Measurements from ENCODE around the gene ATP10B.

The ATP10B gene

DNA sequence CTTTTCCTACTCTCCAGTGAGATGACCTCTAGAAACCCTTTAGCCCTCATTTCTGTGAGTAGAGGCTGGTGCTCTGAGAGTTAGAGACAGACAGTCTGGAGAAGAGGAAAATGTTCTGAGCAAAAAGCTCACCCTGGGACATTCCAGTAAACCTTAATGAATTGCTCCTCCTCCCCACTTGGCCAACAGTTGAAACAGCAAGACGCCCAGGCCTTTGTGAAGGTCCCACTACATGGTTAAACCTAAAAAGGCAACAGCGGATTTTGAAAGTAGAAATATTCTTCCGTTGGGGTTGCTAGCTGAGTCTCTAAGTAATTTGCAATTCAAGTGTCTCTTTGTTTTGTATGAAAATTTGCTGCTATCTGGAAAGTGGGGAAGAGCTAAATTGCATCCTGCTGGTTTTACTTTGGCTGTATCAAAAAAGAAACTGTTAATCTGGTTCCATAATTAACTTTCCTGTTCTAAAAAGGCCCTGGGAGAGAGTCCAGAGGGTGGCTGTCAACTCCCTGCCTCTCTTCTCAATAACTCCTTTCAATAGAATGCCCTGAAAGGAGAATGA lies 63.8 kb downstream of the ATP10B start:
- DNase-seq (ENCODE audit: low read depth, low spot score) = no peak
- H3K4me3 ChIP-seq (ENCODE audit: low read depth, low read length) = no peak overlapping the region
- TF ChIP-seq, protein P1, sequence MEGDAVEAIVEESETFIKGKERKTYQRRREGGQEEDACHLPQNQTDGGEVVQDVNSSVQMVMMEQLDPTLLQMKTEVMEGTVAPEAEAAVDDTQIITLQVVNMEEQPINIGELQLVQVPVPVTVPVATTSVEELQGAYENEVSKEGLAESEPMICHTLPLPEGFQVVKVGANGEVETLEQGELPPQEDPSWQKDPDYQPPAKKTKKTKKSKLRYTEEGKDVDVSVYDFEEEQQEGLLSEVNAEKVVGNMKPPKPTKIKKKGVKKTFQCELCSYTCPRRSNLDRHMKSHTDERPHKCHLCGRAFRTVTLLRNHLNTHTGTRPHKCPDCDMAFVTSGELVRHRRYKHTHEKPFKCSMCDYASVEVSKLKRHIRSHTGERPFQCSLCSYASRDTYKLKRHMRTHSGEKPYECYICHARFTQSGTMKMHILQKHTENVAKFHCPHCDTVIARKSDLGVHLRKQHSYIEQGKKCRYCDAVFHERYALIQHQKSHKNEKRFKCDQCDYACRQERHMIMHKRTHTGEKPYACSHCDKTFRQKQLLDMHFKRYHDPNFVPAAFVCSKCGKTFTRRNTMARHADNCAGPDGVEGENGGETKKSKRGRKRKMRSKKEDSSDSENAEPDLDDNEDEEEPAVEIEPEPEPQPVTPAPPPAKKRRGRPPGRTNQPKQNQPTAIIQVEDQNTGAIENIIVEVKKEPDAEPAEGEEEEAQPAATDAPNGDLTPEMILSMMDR (IDR thresholded peaks at IDR 0.05; ENCODE audit: low read depth, low read length) = no peak
- in situ Hi-C loops (cut with HindIII; ENCODE audit: low sequenced_read_pairs) = no loop called here

DNA sequence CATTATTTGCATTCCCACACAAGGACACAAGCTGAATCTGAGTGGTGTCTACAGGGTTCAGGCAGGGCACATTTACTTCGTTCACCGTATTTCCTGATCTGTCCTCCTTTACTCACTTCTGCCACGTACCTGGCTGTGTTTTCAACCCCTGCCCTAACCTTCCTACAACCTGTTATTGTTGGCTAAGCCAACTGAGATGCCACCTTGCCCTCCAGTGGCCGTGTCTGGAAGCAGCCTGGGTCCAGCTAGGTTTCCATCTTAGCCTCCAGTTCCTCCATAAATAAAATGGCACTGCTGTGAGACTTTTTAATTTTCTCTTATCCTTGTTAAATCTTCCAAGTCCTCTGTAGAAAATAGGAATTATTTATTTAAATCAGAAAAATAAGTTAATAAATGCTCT lies 64.8 kb downstream of the ATP10B start:
- TF ChIP-seq, protein P1 (IDR thresholded peaks at IDR 0.05; ENCODE audit: low read depth, low read length) = no peak
- H3K4me3 ChIP-seq (ENCODE audit: low read depth, low read length) = no peak overlapping the region
- no peak for DNase-seq (ENCODE audit: low read depth, low spot score)
- in situ Hi-C loops (cut with HindIII; ENCODE audit: low sequenced_read_pairs) = no loop called here

DNA sequence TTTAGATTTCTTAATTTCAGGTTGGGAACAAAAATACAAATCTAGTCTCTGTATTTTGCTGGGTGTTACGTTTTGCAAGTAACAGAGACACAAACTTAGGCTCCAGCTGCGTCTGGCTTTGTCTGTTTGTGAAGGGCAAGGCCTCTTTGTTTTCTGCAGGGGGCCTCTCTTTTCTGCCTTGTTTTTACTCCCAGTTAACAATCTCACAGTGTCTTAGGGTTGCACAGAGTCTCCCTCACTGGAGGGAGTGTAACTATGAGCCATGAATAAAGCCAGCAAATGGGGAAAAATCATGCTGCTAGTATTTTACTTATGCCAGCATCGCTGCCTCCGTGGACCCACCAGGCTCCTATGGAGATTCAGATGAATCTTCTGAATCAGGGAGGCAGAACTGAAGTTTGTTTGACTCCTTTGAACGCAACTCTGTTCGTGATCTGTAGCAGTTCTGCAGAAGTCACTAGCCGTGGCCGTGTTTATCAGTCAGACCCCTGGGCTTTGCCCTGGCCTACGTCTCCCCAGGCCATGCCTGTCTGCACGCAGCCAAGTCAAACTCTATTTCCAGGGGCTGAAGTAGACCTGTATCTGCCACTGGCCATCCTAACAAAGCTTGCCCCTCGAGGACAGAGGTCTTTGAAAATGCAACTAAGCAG lies 77.2 kb downstream of the ATP10B start:
- no peak overlapping the region for H3K4me3 ChIP-seq (ENCODE audit: low read depth, low read length)
- DNase-seq (ENCODE audit: low read depth, low spot score) = no peak
- in situ Hi-C loops (cut with HindIII; ENCODE audit: low sequenced_read_pairs) = no loop called here
- TF ChIP-seq, protein P1 (IDR thresholded peaks at IDR 0.05; ENCODE audit: low read depth, low read length) = no peak

DNA sequence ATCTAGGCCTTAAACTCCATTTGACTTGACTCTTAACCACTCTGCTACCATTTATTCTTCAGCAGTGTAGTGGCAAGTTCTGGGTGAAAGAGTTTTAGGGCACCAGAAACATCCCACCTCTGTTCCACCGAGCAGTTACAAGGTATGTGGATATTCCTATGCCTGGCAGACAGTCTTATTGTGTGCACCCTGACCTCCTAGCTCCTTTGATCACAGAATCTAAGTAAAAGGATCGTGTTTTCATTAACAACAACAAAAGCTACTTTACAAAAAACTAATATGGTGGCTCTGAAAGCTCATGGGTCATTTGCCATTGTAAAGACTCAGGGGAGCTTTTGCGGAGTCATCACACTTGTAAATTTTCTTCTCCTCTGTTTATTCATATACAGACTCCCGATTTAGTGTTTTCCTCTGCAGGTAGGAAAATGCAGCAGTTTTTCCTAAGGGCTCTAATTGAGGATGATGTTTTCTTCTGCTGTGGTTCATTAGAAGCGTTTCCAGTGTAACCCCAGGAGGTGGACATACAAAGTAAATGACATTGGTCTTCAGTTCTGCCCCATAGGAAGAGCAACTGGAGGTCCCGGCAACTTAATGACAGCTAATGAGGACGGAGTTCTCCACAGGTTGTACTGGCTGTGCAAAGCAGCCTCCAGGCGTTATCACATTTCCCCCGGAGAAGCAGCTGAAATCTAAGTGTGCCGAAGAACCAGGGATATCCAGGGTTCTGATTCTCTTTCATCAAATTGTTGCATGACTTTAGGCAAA lies 78.2 kb downstream of the ATP10B start:
- in situ Hi-C loops (cut with HindIII; ENCODE audit: low sequenced_read_pairs) = no loop called here
- TF ChIP-seq, protein P1 (IDR thresholded peaks at IDR 0.05; ENCODE audit: low read depth, low read length) = no peak
- no peak for DNase-seq (ENCODE audit: low read depth, low spot score)
- H3K4me3 ChIP-seq (ENCODE audit: low read depth, low read length) = no peak overlapping the region

DNA sequence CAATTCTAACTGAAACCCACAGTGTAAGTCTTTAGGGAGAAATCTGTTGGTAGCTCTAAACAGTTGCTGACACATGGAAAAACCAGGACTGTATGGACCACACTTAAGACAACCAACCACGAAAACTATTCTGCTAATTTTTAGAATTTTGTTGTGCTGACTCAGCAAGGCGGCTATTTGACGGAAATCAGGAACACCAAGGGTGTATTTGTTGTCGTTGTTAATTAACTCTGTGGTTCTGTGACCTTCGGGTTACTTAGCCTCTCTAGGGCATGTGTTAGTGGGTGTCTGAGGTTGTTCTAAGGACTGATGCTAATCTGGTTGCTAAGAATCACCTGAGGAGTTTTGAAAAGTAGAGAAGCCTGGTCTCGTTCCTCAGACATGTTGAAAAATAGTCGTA lies 79.2 kb downstream of the ATP10B start:
- H3K4me3 ChIP-seq (ENCODE audit: low read depth, low read length) = no peak overlapping the region
- DNase-seq (ENCODE audit: low read depth, low spot score) = no peak
- TF ChIP-seq, protein P1 (IDR thresholded peaks at IDR 0.05; ENCODE audit: low read depth, low read length) = no peak
- in situ Hi-C loops (cut with HindIII; ENCODE audit: low sequenced_read_pairs) = no loop called here

DNA sequence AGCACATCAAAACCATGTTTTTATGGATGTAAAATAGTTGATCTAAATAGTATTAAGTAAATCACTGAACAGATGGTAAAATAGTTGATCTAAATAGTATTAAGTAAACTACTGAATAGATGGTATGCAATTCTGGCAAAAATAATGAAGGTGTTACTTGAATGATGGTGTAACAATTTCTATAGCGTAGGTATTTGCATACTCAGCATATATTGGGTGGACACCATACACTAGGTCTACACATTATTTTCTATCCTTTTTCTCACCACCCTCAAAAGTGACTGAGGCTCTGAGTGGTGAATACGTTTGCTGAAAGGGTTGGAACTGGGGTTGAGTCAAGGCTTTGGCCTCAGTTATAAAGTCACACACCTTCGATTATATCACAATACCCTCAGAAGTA lies 81.3 kb downstream of the ATP10B start:
- TF ChIP-seq, protein P1 (IDR thresholded peaks at IDR 0.05; ENCODE audit: low read depth, low read length) = no peak
- in situ Hi-C loops (cut with HindIII; ENCODE audit: low sequenced_read_pairs) = no loop called here
- no peak for DNase-seq (ENCODE audit: low read depth, low spot score)
- H3K4me3 ChIP-seq (ENCODE audit: low read depth, low read length) = no peak overlapping the region

Data from astrocyte of the spinal cord (primary cell).